Stimulated activated CD8-positive, alpha-beta memory T cell treated with anti-CD3 and anti-CD28 coated beads, Interleukin-7, amount 100 ng/mL, for 1 hour (primary cell): ENCODE measurements around the gene GMPR2.
"Not testable (repeated sequence)": the region's sequence is repeated elsewhere in the genome, so short reads cannot be mapped to it uniquely, and the experiment has no call there.

Experiments used
- DNase-seq, 2 donors: peaks; one replicate each; pipeline ENCODE4 v3.0.0-alpha.2; 2020; ENCODE audit warnings: low read depth in 2 of 2

GMPR2 gene

DNA sequence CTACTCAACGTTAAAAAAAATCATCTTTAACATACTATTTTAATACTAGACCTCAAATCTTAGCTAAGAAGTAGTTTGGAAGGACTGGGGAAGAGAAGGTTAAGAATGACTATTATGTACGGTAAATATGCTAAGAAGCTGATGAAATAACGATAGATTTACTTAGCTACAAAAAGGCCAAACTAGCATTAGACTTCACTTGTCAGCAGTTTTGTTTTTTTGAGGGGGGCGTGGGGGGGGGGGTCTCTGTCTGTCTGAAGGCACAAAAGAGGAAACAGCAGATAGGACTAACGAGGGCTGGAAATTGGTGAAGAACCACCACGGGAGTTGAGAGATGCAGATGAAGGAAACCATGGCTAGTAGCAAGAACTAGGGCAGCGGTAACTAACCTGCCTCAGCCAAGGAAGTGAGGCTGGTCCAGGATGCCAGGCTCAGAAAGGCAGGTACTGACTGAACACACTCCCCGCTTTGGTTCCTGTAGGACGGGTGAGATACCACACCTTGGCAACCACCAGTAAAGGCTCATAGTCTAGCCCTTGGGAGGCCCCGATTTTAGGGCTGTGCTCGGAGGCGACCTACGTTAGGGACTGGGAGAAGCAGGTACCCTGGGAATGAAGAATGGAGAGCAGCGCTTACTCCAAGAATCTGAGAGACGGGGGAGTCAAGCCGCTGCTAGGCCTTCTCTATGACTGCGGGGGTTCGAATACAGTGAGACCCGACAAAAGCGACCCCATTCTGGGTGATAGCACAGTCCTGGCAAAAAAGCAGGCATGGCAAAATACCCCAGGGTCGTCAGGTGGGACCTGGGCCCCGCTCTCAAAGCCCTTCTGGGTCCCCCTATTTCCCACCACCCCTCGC is 1.2 kb upstream of the GMPR2 start:
- DNase-seq: no peak

DNA sequence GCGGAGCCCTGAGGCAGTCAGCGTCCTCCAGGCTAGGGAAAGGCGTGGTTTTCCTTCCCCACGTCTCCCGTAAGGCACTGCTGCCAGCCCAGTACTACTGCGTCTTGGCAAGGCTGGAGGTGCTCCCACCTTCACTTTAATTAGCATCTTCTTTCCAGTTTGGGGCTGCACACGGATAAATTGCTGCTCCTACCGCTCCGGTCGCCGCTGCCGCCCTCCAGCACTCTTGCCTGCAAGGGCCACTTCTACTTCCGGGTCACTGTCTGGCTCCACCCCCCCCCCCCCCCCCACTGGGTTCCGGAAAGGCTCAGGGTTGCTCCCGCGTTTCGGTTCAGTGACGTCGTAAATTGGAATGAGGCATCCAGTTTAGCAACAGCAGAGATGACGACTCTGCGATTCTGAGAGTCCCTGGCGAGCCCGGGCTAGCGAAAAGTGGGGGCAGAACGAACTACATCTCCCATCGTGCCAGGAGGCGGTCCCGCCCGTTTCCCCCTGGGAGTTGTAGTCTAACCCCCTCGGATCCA is 546 bp upstream of the GMPR2 start, which contains the start of gene NEDD8:
NEDD8 (minus strand) TSS at position 247 of the 524 bp plus-strand sequence; CDS start at position 147, 100 bp downstream.
- peak; percentile 64 to 75 for DNase-seq

DNA sequence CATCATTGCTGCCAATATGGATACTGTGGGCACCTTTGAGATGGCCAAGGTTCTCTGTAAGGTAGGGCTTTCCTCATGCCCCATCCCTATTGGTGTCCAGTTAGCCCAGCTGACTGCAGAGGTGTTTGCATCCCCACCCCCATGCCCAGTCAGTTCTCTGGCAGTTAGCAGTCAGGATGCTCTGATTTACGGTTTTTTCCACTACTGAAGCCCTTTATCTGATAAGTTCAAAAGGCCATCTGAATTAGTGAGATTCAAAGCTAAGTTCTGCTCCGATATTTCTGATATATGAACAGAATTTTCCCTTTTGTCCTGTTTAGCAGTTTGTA is 773 bp downstream of the GMPR2 start:
- no peak for DNase-seq

DNA sequence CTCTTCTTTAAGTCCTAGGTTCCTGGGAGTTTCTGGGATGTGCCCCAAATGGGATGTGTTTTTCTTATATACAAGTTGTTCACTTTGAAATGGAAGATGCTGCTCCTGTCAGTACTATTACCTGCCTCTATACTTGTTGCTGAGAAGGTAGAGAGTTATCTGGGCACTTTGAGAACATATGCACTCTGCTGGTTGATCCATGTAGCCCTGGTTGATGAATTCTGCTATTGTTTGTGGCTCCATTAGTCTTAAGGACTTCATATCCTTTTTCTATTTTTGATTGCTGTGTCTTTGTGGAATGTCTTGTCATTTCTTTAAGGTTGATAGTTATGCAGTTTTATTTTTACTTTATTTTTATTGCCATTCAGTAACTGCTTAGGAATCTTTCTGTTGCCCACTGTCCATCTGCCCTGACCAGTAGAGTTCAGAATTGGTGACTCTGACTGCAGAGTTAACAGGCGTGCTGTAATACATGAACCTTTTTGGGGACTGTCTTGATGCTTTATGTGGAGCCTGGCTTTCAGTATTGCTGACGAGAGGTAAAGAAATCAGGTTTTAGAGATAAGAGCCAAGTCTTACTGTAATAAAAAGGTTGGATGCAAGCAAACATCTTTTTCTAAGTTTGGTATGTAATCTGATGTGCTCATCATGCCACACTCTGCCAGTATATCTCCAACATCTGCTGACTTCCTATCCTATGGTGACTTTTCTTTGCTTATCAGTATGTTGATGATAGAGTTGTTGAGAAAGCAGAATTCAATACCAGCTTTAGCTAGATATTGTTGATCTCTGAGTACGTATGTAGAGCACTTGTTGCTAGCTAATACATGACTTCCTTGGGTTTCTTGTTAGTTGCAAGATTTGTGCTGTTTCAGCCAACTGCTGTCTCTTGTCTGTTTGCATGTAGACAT is 1.6 kb downstream of the GMPR2 start:
- DNase-seq: no peak

DNA sequence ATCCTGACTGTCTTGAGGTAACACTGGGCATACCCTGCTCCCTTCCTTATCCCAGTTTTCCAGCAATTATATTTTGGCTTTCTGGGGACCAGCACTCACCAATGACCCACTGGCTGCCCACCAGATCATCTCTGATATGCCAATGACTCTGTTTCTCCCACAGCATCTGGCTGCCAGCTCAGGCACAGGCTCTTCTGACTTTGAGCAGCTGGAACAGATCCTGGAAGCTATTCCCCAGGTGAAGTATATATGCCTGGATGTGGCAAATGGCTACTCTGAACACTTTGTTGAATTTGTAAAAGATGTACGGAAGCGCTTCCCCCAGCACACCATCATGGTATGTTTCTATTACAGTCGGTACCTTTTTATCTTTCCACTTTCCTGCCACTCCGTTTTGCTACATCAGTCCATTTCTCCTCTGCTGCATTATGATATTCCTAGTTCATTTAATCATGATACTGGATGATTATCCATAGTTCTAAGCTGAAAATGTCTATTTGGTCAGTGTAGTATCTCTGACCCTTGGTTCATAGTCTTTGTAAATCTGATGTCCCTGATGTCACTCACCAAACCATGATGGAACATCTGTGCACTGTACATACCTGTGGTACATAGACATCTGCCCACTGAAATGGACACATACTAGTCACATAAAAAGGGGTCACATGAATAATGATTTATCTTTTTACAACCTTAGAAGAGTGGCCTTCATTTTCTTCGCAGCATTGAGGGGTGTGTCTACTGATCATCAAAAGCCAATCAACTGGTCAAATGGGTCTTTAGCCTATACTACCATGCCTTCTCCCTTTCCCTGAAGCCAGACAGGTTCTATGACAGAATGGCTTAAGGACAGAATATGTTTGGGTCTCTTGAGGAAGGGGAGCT is 3.3 kb downstream of the GMPR2 start:
- DNase-seq: no peak

DNA sequence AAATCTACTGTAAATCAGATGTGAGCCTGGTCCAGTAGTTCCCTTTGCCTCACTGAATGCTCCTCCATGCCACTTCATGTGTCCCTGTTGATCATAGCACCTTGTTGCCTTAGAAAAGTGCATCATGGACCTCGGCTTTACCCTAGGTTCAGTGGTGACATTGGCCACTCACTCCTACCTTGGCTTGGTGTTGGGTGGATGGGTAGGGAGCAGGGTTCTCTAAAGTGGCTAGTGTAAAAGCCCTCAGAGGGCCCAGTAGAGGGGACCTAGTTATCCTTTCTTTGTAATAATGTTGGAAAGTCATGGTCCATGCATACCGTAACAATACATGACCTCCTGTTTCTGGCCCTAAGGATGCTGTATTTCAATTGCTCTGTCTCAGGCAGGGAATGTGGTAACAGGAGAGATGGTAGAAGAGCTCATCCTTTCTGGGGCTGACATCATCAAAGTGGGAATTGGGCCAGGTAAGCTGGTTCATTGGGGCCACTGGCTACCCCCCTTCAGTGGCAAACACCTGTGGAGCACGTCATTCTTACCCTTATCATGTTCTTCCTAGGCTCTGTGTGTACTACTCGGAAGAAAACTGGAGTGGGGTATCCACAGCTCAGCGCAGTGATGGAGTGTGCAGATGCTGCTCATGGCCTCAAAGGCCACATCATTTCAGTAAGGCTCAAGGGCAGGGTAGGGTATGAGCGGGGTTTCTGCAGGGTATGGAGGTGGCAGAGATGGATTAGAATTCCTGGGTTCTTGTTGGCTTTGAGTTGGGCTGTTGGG is 4.1 kb downstream of the GMPR2 start:
- DNase-seq: no peak

DNA sequence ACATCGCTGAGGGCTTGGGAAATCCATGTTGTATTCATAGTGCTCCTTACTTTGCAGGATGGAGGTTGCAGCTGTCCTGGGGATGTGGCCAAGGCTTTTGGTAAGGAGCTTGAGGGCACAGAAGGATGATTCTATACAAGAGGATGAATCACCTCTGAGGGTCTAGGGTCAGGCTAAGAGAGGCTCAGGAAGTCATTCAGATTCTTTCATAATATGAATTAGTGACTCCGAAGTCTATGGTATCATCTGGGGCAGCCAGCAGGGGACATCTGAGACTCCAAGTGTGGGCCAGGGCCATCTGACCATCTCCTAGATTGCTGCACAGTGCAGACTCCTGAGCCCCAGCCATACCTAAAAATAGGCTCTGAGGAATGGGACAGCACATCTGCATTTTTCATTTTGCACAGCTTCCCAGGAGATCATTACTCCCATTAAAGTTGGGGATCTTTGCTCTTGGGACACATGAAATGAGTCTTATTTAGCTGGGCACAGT is 4.8 kb downstream of the GMPR2 start:
- no peak for DNase-seq

DNA sequence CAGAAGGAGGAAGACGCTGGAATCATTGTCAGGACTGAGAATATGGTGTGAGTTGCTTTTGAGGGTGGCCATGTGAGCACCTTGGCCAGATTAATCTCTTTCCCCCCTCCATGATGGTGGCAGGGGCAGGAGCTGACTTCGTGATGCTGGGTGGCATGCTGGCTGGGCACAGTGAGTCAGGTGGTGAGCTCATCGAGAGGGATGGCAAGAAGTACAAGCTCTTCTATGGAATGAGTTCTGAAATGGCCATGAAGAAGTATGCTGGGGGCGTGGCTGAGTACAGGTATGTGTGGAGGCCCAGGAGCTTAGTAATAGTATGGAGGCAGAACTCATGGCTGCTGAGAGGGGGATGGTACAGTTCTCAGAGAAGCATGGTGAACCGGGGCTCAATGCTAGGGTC is 5.4 kb downstream of the GMPR2 start:
- no peak for DNase-seq

DNA sequence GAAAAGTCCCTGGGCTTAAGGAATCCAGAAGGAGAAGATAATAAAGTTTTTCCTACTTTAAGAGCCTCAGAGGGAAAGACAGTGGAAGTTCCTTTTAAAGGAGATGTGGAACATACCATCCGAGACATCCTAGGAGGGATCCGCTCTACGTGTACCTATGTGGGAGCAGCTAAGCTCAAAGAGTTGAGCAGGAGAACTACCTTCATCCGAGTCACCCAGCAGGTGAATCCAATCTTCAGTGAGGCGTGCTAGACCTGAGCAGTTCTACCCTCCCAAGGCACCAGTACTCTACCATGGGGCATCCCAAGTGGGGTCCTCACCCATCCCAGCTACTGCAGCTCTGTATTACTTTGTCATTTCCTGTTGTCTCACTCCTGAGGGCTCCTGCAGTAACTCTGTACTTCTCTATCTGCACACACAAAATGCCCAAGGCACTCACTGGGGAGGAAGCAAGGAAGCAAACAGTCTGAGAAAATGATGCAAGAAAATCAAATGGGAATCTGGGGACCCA is 5.9 kb downstream of the GMPR2 start:
- DNase-seq: no peak

DNA sequence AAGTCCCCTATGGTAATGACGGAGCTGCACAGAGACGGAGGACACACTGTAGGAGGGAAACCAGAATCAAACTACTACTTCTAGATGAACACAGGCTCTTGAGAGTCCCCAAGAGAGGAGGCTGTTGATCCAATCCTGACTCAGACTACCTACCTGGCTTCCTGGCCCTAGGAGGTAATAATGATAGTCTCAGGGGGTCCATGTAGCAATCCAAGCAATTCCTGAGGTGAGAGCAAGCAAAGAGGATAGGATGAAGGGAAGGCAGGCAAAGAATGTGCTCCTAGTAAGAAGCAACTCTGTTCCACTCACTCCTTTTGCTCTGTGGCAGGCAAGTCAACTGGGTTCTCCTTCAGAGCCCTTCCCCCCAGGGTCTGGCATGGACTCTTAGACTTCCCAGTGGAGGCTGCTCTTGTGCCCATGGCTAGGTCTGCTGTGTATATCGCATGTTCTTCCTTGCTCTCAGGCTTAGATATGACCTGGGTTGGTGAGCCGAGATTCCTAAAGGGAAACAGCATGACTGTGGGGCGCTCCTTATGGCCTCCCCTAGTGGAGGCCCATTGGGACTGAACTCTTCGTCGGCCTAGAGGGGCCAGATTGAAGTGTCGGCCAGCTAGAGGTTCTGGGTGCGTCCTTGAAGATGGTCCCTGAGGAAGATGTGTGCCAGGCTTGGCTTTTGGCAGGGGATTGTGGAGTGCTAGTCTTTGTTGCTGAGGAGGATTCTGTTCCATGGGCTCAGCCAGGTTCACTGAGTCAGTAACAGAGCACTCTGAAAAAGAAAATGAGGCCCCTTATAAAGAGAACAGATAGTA is 7.6 kb downstream of the GMPR2 start:
- DNase-seq: no peak

DNA sequence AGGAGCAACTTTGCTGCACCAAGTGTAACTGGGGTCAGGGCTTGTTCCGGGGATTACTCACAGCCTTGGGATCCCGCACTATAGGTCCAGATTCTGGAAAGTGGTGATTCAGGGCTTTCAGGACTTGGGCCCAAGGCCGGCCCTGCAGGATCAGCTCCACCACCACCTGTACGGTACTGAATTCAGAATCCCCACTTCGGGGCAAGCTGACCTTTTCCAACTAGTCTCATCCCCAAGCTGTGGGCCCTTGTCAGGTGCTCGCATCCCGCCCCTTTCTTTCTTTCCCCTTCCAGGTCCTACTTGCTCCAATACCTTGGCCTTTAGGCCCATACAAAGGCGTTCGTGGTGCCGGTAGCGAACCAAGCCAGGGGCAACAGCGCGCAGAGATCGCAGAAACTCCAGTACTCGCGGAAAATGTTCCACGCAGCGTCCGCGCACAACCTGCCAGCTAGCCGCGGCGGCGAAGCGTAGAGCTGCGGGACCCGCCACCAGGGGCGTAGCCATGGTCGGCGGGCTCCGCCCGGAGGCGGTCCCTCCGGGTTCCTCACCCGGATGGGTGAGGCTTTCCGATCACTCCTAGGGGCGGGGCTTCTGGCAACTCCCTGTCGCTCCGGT is 9.2 kb downstream of the GMPR2 start:
- peak; percentile 82 for DNase-seq

DNA sequence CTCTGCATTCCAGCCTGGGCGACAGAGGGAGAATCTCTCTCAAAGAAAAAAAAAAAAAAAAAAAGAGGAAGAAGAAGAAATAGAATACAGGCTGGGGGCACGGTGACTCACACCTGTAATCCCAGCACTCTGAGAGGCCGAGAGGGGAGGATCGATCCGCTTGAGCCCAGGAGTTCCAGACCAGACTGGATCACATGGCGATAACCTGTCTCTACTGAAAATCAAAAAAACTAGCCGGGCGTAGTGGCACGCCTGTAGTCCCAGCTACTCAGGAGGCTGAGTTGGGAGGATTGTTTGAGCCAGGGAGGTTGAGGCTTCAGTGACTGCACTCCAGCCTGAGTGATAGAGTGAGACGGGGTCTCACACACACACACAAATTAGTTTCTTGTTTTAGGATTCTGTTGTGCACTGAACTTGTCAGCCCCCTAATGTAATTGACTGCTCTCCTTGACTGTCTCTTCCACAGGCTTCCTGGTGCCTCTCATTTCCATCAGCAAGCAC is 10.7 kb downstream of the GMPR2 start:
- no peak for DNase-seq

DNA sequence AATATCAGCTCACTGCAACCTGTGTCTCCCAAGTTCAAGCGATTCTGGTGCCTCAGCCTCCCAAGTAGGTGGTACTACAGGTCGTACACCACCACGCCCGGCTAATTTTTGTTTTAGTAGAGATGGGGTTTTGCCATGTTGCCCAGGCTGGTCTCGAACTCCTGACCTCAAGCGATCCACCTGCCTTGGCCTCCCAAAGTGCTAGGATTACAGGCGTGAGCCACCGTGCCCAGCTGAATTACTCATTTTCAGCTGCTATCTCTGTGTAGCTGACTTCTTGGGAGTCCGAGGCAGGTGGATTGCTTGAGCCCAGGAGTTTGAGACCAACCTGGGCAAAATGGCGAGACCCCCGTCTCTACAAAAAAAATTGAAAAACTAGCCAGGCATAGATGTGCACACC is 12.6 kb downstream of the GMPR2 start:
- not testable (repeated sequence) for DNase-seq

DNA sequence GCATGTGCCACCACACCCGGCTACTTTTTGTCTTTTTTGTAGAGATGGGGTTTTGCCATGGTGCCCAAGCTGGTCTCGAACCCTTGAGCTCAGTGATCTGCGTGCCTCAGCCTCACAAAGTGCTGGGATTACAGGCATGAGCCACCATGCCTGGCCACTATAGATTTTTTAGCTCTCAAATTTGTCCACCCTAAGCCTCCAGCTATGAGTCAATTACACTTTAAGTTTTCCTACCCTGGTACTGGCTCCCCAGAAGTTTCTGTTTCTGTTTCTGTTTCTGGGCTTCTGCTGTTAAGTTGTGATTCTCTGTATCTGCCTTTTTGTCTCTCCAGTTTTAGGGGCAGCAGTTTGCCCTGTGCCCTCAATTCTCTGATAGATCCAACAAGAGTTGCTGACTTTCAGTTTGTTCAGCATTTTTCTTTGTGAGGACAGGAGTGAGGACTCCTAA is 14.1 kb downstream of the GMPR2 start:
- no peak for DNase-seq

DNA sequence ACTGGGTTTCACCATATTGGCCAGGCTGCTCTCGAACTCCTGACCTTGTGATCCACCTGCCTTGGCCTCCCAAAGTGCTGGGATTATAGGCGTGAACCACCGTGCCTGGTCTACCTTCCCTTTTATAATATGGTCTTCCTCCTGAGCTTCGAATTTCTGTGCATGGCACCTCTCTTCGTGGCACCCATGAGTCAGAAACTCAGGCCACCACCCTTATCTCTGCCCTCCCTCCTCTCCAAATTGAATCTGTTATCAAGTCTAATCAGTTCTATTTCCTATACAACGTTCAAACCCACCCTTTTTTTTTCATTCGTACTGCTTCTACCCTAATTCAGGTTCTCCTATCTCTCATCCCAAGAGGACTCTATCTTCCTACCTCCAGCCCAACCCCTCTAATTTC is 14.7 kb downstream of the GMPR2 start:
- no peak for DNase-seq

DNA sequence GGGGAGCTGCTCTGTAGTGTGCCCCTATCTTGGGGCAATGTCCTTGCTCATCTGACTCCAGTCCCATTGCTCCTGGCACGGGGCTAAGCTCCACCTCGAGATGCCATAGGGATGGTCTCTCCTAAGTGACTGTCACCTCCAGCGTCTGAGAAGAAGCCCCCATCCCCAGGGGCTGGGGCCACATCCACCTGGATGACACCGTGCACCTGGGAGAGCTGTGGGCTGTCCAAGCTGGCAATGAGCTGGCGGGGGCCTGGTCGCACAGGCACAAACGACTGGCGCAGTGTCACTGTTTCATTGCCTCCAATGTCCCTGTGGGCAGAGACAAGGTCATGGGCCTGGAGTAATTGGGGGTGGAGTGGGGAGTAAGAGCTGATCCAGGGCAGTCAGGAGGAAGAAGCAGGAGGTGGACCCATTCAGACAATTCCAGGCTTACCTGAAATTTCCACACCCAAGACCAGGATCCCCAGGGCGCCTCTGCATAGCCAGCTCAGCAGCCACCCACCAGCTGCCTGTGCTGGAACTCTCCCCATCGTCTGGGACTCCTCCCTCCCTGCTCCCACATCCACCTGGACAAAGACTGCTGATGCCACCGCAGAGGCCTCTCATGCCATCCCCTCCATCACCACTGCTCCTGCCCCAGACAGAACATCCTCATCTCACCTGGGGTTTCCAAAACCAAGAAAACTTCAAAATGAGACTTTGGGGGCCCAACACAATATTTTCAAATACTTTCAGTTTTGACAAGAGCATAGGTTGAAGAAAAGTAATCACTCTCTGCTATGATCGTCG is 16.7 kb downstream of the GMPR2 start:
- no peak for DNase-seq

DNA sequence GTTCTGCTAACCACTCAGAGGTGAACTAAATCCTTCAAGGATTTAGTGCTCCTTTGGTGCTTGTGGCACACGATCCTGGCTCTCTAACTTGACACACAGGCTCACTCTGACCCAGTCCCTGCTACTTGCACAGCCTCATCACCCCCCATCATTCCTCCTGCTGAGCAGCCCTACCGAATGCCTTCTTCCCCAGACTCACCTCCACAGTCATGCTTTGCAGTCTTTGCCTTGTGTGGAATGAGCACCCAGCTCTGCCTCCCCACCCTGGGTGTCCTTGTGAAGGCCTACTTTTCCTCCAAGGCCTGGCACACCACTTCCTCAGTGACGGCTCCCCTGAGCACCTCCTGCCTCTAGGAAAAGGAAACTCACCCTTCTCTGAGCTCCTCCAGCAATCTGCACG is 17.6 kb downstream of the GMPR2 start:
- DNase-seq: no peak

DNA sequence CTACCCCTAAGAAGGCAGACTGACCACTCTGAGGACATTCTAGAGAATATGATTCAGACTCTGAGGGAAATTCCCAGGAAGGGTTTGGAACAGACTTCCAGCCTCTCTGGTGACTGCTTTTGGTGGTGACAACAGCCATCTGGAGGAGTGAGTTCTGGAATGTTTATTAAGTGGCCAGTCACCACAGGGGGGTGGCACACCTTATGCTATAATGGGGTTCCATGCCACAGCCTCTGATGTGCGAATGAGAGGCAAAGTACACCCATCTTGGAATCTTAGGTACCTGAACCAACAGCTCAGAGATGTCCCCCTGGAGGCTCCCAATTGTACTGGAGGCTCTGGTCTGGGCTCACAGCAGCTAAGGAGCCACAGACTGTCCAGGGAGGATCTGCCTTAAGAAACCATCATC is 19.2 kb downstream of the GMPR2 start:
- no peak for DNase-seq
